SK-N-SH (cell line): ENCODE results near the gene ZCCHC7. TPM values are rescaled to one million over a fixed set of nuclear protein-coding genes. Genes with fewer than 3 reads are reported as not detected.

ENCODE experiments used
- CTCF ChIA-PET: fragments of 300-600, 350-600 bp; formaldehyde crosslinking; extraction: SDS; loops from one replicate; lab custom pipeline; 2021; lab: Yijun Ruan, JAX
- POLR2A ChIA-PET: fragments of 350-600 bp; sonication (Branson Sonifier 250); formaldehyde crosslinking; extraction: SDS; loops from one replicate; lab custom pipeline; 2020; ENCODE audit warnings: antibody characterized with exemption, inconsistent platforms; lab: Yijun Ruan, JAX
- DNase-seq: peaks from one replicate; pipeline ENCODE4 v3.0.0; 2012
- H2AFZ ChIP-seq: fragments of 200-600 bp; sonication (generic); 2 replicates; pipeline ENCODE4 v1.8.1; 2016; ENCODE audit warnings: antibody characterized with exemption, mild to moderate bottlenecking, low read depth
- H3F3A ChIP-seq: fragments of 200-600 bp; sonication (generic); replicated peaks from 2 replicates; pipeline ENCODE3; 2016; ENCODE audit warnings: antibody characterized with exemption, mild to moderate bottlenecking; ENCODE audit not compliant: insufficient read depth
- H3K27ac ChIP-seq, 2 experiments: fragments of 200-500 bp in 1 of 2; fragments of 200-600 bp in 1 of 2; sonication (Bioruptor generic) in 1 of 2; sonication (generic), shearing (Covaris generic) in 1 of 2; 2 replicates each; pipeline versions ENCODE4 v1.5.1 to v1.6.1; 2014 to 2016; ENCODE audit warnings: low read depth in 2 of 2, inconsistent platforms in 1 of 2, low read length in 1 of 2, mild to moderate bottlenecking in 1 of 2, mixed read lengths in 1 of 2
- H3K27me3 ChIP-seq: fragments of 200-600 bp; sonication (generic), shearing (Covaris generic); 2 replicates; pipeline ENCODE4 v1.6.1; 2016; ENCODE audit warnings: mixed run types; ENCODE audit not compliant: insufficient read depth
- H3K36me3 ChIP-seq, 2 experiments: fragments of 200-500 bp in 1 of 2; fragments of 200-600 bp in 1 of 2; sonication (Bioruptor generic) in 1 of 2; sonication (generic) in 1 of 2; replicated peaks in 1 of 2; 2 replicates each; pipeline versions ENCODE3 to v1.5.1; 2014 to 2016; ENCODE audit warnings: low read length in 1 of 2, mild to moderate bottlenecking in 1 of 2; ENCODE audit not compliant: insufficient read depth in 2 of 2, control insufficient read depth in 1 of 2
- H3K4me1 ChIP-seq, 2 experiments: fragments of 200-500 bp in 1 of 2; fragments of 200-600 bp in 1 of 2; sonication (Bioruptor generic) in 1 of 2; sonication (generic), shearing (Covaris generic) in 1 of 2; 2 replicates each; pipeline versions ENCODE4 v1.5.1 to v1.6.1; 2014 to 2016; ENCODE audit warnings: low read depth in 1 of 2, low read length in 1 of 2, mixed run types in 1 of 2; ENCODE audit not compliant: insufficient read depth in 2 of 2, control insufficient read depth in 1 of 2
- H3K4me2 ChIP-seq: fragments of 200-600 bp; sonication (generic), shearing (Covaris generic); 2 replicates; pipeline ENCODE4 v1.6.1; 2017; ENCODE audit warnings: mixed run types
- H3K4me3 ChIP-seq, 2 experiments: fragments of 200-500 bp in 1 of 2; fragments of 200-600 bp in 1 of 2; sonication (Bioruptor generic) in 1 of 2; sonication (generic), shearing (Covaris generic) in 1 of 2; 2 replicates each; pipeline versions ENCODE4 v1.5.1 to v1.8.1; 2014 to 2016; ENCODE audit warnings: low read depth in 2 of 2, inconsistent platforms in 1 of 2, low read length in 1 of 2, mild to moderate bottlenecking in 1 of 2, mixed read lengths in 1 of 2, moderate library complexity in 1 of 2
- H3K79me2 ChIP-seq: fragments of 200-600 bp; sonication (generic); 2 replicates; pipeline ENCODE4 v1.8.1; 2017; ENCODE audit warnings: mild to moderate bottlenecking; ENCODE audit not compliant: insufficient read depth
- H3K9ac ChIP-seq: fragments of 200-600 bp; sonication (generic); 2 replicates; pipeline ENCODE4 v1.6.1; 2017; ENCODE audit warnings: mixed run types
- H3K9me2 ChIP-seq: fragments of 200-600 bp; sonication (generic); 2 replicates; pipeline ENCODE4 v1.6.1; 2017; ENCODE audit warnings: mixed run types
- H3K9me3 ChIP-seq: fragments of 200-600 bp; sonication (generic); 2 replicates; pipeline ENCODE4 v1.6.1; 2017; ENCODE audit warnings: mixed run types, mild to moderate bottlenecking, moderate library complexity
- H4K20me1 ChIP-seq: fragments of 200-600 bp; sonication (generic); 2 replicates; pipeline ENCODE4 v1.6.1; 2017; ENCODE audit warnings: mild to moderate bottlenecking, mixed run types; ENCODE audit not compliant: insufficient read depth
- CHD2 ChIP-seq: fragments of 150-350 bp; IDR thresholded peaks from 2 replicates; pipeline ENCODE4 v1.6.1; 2018; ENCODE audit warnings: low read length; ENCODE audit not compliant: partially characterized antibody
- ELF1 ChIP-seq: IDR thresholded peaks from 2 replicates; pipeline ENCODE4 v1.4.0; 2012
- EP300 ChIP-seq, 2 experiments: IDR thresholded peaks; 2 replicates each; pipeline versions ENCODE4 v1.4.0 to v1.6.1; 2012; ENCODE audit warnings: borderline replicate concordance in 1 of 2, low read depth in 1 of 2, low read length in 1 of 2
- EZH2phosphoT487 ChIP-seq: fragments of 200-600 bp; sonication (generic); IDR thresholded peaks from 2 replicates; pipeline ENCODE4 v1.6.1; 2017; ENCODE audit warnings: low read depth, mixed run types, mild to moderate bottlenecking, antibody characterized with exemption, moderate library complexity, borderline replicate concordance
- FOXJ3 ChIP-seq: sonication (generic); formaldehyde crosslinking; IDR thresholded peaks from 2 replicates; pipeline ENCODE4 v1.5.1; 2020; ENCODE audit warnings: mild to moderate bottlenecking, missing genetic modification reagents
- GABPA ChIP-seq: IDR thresholded peaks from 2 replicates; pipeline ENCODE4 v1.4.0; 2012; ENCODE audit warnings: low read depth, mild to moderate bottlenecking
- IRF3 ChIP-seq: fragments of 150-350 bp; IDR thresholded peaks from 2 replicates; pipeline ENCODE4 v1.6.1; 2016; ENCODE audit warnings: mild to moderate bottlenecking, low read depth, low read length
- MAX ChIP-seq: IDR thresholded peaks from 2 replicates; pipeline ENCODE4 v1.4.0; 2012; ENCODE audit warnings: low read depth
- MEF2A ChIP-seq: IDR thresholded peaks from 2 replicates; pipeline ENCODE4 v1.4.0; 2012; ENCODE audit warnings: low read depth, borderline replicate concordance
- NFIC ChIP-seq: IDR thresholded peaks from 2 replicates; pipeline ENCODE4 v1.4.0; 2012; ENCODE audit warnings: borderline replicate concordance
- NRF1 ChIP-seq: IDR thresholded peaks from 2 replicates; pipeline ENCODE4 v1.6.1; 2012; ENCODE audit warnings: low read depth, mild to moderate bottlenecking, low read length
- PBX3 ChIP-seq: IDR thresholded peaks from 2 replicates; pipeline ENCODE4; 2012
- POLR2AphosphoS5 ChIP-seq: IDR thresholded peaks from 2 replicates; pipeline ENCODE4 v1.6.1; 2012; ENCODE audit warnings: low read depth, low read length
- RAD21 ChIP-seq: IDR thresholded peaks from 2 replicates; pipeline ENCODE4 v1.6.1; 2012; ENCODE audit warnings: mild to moderate bottlenecking, low read length
- SIN3A ChIP-seq: IDR thresholded peaks from 2 replicates; pipeline ENCODE4 v1.6.1; 2012; ENCODE audit warnings: low read depth, mild to moderate bottlenecking, low read length, moderate library complexity, borderline replicate concordance
- TAF1 ChIP-seq: IDR thresholded peaks from 2 replicates; pipeline ENCODE4 v1.6.1; 2012; ENCODE audit warnings: low read depth, mild to moderate bottlenecking, low read length, moderate library complexity, borderline replicate concordance
- TCF12 ChIP-seq: IDR thresholded peaks from 2 replicates; pipeline ENCODE4 v1.4.0; 2012
- TEAD4 ChIP-seq: IDR thresholded peaks from 2 replicates; pipeline ENCODE4 v1.4.0; 2012; ENCODE audit warnings: mild to moderate bottlenecking, borderline replicate concordance; ENCODE audit not compliant: insufficient read depth
- USF1 ChIP-seq: IDR thresholded peaks from 2 replicates; pipeline ENCODE4 v1.4.0; 2012; ENCODE audit warnings: low read depth, borderline replicate concordance
- USF2 ChIP-seq: fragments of 150-350 bp; IDR thresholded peaks from 2 replicates; pipeline ENCODE4 v1.6.1; 2017; ENCODE audit warnings: antibody characterized with exemption, low read length, low read depth, borderline replicate concordance
- YY1 ChIP-seq: IDR thresholded peaks from 2 replicates; pipeline ENCODE4 v1.4.0; 2012; ENCODE audit warnings: low read depth, mild to moderate bottlenecking
- ZBTB33 ChIP-seq: IDR thresholded peaks from 2 replicates; pipeline ENCODE4 v1.4.0; 2012; ENCODE audit warnings: low read depth, borderline replicate concordance
- WGBS: methylation state at CpG from one replicate; pipeline ENCODE4 v1.1.6; 2017; ENCODE audit warnings: low lambda C conversion rate; 5-methylcytosine and 5-hydroxymethylcytosine counted together
- polyA plus RNA-seq, 3 experiments: library from polyadenylated mRNA; depleted of rRNA; stranded (reverse); fragments of >200 nt; gene quantifications; 2 replicates each; pipeline ENCODE4 v1.2.3, GENCODE V29; 2012

The ZCCHC7 gene
- polyA plus RNA-seq, 1 of the 3 experiments (the other 2 are of a cell fraction): 12.6 TPM

GRCh38 chr9:37134166-37134565 is 13.8 kb downstream of the ZCCHC7 start:
- peaks cover under 1% of the 10 kb centered on the region; the same call in 1 of the 2 replicates for H4K20me1 ChIP-seq
- H3K36me3 ChIP-seq: peaks cover 21 to 27% of the 10 kb centered on the region in 2 experiments
- peaks cover 77% of the 10 kb centered on the region for H3K79me2 ChIP-seq
- 100% methylated on average over 1 of the region's 1 CpG for WGBS
- H3K4me3 ChIP-seq: no peak overlapping the region
- TF ChIP-seq NFIC: no peak
- TF ChIP-seq IRF3: no peak
- no peak for TF ChIP-seq MAX
- no peak for TF ChIP-seq TCF12
- no peak for TF ChIP-seq MEF2A
- no peak for TF ChIP-seq TEAD4
- TF ChIP-seq ELF1: no peak
- no peak for TF ChIP-seq USF1
- no peak for TF ChIP-seq TAF1
- H3K9ac ChIP-seq: no peak overlapping the region
- peaks cover 7% of the 10 kb centered on the region for H3F3A ChIP-seq
- H3K9me3 ChIP-seq: no peaks in the 10 kb centered on the region
- no peak for DNase-seq
- H2AFZ ChIP-seq: no peak overlapping the region
- CTCF ChIA-PET: no interaction called here
- H3K4me2 ChIP-seq: no peak overlapping the region
- H3K9me2 ChIP-seq: no peaks in the 10 kb centered on the region
- H3K27ac ChIP-seq: no peak overlapping the region
- H3K27me3 ChIP-seq: no peaks in the 10 kb centered on the region
- peaks cover 0 to 2% of the 10 kb centered on the region in 2 experiments; a peak in 2 of 4 replicates for H3K4me1 ChIP-seq
- POLR2A ChIA-PET: no interaction called here

- WGBS: 95% methylated on average over 2 of the region's 2 CpGs
- Histone ChIP-seq H3K27ac (no peak overlapping the region), H3K9me3 (no peaks in the 10 kb centered on the region), H3K4me1 (peaks cover 0 to 10% of the 10 kb centered on the region in 2 experiments; a peak in 2 of 4 replicates), H3K4me2 (no peak overlapping the region), H3K9me2 (no peaks in the 10 kb centered on the region), H2AFZ (no peak overlapping the region), H3K79me2 (peaks cover 67% of the 10 kb centered on the region), H3K36me3 (peaks cover 16% of the 10 kb centered on the region in 2 experiments), H3K27me3 (no peaks in the 10 kb centered on the region), H3F3A (peaks cover 3% of the 10 kb centered on the region), H3K4me3 (no peak overlapping the region), H3K9ac (no peak overlapping the region), H4K20me1 (no peaks in the 10 kb centered on the region; the same call in 1 of the 2 replicates)
- ChIA-PET CTCF (no interaction called here), POLR2A (no interaction called here)
- no peak for DNase-seq
- TF ChIP-seq YY1: no peak
- no peak for TF ChIP-seq ELF1
- TF ChIP-seq PBX3: no peak
- no peak for TF ChIP-seq GABPA
- no peak for TF ChIP-seq SIN3A
- no peak for TF ChIP-seq NRF1
- TF ChIP-seq MAX: no peak
- TF ChIP-seq EP300 (IDR thresholded peaks at IDR 0.05; ENCODE audit: borderline replicate concordance in 1 of 2, low read depth in 1 of 2, low read length in 1 of 2): no peak
- no peak for TF ChIP-seq RAD21
- no peak for TF ChIP-seq TEAD4
- no peak for TF ChIP-seq EZH2phosphoT487
- no peak for TF ChIP-seq CHD2
- no peak for TF ChIP-seq ZBTB33
- no peak for TF ChIP-seq MEF2A
- no peak for TF ChIP-seq NFIC
- no peak for TF ChIP-seq USF2
- no peak for TF ChIP-seq POLR2AphosphoS5
- no peak for TF ChIP-seq FOXJ3 (CRISPR knock-in tag)
Observed at GRCh38 chr9:37141015-37141414, 20.6 kb downstream of the ZCCHC7 start.
